HL-60/S4 treated with retinoic acid at 250 ng/mL for 4 days and 3 days (cell line): ENCODE data around the gene MMP14.

Experiments
- in situ Hi-C: fragments of 300-500 bp; cut with MboI; formaldehyde crosslinking; loops from 2 replicates; pipeline ENCODE4 v1.7.0; 2022; ENCODE audit warnings: low sequenced_read_pairs

MMP14 gene

DNA sequence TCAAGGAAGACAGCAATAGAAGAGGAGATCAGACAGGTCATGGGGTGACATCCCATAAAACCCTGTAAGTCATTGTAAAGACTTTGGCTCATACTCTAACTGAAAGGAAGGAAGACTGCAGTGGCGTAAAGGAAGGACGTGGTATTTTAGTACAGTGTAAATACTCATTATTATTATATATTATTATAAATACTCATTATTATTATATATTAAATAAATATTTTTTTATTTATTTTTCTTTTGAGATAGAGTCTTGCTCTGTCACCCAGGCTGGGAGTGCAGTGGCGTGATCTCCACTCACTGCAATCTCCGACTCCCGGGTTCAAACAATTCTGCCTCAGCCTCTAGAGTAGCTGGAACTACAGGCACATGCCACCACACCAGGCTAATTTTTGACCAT, 20.0 kb downstream of the MMP14 start:
- in situ Hi-C loops = loop anchor here (25.0 kb wide), 1 partner anchor 294 kb away; no protein-coding TSS in a partner anchor

DNA sequence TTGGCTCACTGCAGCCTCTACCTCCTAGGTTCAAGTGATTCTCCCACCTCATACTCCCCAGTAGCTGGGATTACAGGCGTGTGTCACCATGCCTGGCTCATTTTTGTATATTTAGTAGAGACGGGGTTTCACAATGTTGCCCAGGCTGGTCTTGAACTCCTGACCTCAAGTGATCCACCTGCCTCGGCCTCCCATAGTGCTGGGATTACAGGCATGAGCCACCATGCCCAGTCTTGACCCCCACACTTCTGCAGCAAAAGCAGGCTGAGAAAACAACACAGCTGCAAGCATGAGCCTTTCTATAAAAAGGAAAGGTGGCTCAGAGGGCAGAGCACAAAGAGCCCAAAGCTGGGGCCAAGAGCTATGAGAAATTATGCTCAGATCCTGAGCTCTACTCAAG, 24.0 kb downstream of the MMP14 start:
- in situ Hi-C loops = loop anchor here (25.0 kb wide), 1 partner anchor 298 kb away; no protein-coding TSS in a partner anchor

DNA sequence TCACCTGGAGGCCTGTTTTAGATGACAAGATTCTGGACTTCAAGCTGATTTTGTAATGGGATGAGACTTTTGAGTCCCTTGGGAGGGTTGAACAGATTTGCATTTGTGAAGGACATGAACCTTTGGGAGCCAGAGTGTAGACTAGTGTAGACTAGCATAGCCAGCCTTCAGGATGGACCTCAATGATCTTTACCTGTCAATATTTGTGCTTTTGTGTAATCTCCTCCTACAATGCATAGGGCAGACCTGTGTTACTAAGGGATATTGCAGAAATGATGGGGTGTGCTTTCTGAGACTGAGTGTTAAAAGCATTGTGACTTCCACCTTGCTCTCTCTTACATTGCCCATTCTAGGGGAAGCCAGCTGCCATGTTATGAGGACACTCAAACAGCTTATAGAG, 25.3 kb downstream of the MMP14 start:
- in situ Hi-C loops = loop anchor here (25.0 kb wide), 1 partner anchor 299 kb away; no protein-coding TSS in a partner anchor

DNA sequence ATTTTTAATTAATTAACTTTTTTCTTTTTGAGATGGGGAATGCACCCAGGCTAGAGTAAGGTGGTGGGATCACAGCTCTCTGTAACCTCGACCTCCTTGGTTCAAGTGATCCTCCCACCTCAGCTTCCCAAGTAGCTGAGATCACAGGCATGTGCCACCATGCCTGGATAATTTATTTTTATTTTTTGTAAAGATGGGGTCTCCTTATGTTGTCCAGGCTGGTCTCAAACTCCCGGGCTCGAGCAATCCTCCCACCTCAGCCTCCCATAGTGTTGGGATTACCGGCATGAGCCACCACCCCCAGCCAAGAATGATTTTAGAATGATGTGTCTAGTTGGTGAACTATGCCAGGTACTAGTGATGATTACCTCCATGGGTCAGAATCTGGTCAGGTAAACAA, 28.6 kb downstream of the MMP14 start:
- in situ Hi-C loops = loop anchor here (25.0 kb wide), 1 partner anchor 303 kb away; no protein-coding TSS in a partner anchor

DNA sequence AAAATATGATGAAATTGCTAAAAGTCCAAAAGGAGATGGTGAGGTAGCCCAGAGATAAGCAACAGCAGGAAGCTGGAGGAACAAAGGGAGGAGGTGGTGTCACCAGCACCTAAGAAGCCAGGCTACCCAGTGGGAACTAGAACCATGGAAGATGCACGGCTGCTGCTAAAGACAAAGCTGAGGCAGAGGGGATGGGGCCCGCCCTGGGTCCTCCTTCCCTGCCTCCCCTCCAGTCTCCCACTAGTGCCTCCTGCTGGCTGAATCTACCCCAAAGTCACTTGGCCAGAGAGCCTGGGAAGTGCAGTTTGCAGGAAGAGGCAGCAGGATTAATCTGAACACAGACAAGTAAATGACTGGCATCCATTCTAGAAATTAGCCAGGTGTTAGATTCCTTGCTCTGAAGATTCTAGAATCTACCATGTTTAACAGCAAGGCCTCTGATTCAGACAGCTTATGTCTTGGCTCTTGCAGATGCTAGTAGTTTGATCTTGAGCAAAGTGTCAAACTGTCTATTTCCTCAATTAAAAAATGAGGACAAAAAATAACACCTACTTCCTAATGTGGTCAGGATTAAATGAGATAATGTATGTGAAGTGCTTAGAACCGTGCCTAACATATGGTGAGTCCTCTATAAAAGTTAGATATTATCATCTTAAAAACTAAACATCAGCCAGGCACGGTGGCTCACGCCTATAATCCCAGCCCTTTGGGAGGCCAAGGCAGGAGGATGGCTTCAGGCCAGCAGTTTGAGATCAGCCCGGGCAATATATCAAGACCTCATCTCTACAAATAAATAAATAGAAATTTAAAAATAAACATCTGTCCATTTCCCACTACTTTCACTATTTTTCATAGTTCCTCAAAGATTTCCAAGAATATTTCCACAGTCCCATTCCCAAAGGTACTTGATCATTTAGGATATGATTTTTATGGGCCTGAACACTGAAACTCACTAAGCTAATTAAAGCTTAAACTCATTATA, 29.3 kb downstream of the MMP14 start:
- in situ Hi-C loops = loop anchor here (25.0 kb wide), 1 partner anchor 303 kb away; no protein-coding TSS in a partner anchor

DNA sequence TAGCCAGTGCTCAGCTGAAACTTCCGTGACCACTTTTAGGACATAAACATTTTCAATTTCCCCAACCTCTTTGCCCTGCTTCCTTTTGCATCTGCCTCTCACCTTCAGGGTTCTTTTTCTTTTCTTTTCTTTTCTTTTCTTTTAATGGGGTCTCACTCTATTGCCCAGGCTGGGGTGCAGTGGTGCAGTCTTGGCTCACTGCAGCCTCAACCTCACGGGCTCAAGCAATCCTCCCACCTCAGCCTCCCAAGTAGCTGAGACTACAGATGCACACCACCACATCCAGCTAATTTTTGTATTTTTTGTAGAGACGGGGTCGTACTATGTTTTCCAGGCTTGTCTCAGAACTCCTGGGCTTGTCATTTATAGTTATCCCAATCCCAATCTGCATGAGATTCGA, 30.5 kb downstream of the MMP14 start:
- in situ Hi-C loops = loop anchor here (25.0 kb wide), 1 partner anchor 305 kb away; no protein-coding TSS in a partner anchor

DNA sequence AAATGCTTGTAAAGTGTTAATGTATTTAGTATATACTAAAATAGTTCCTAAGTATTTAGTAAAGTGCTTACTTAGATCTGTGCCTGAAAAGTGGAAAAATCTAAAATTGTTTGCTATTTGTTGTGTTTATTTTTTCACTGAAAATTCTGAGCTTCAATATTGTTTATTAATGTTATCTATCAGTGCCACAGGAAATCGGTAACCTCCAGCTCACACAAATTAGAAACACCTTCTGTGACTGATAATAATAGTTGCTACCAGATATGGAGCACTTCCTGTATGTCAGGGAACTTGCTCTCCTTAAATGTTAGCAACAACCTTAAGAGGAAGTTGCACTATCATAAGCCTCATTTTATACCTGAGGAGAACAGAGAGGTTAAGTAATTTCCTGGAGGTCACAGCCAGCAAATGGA, 34.4 kb downstream of the MMP14 start:
- in situ Hi-C loops = loop anchor here (25.0 kb wide), 1 partner anchor 309 kb away; no protein-coding TSS in a partner anchor

DNA sequence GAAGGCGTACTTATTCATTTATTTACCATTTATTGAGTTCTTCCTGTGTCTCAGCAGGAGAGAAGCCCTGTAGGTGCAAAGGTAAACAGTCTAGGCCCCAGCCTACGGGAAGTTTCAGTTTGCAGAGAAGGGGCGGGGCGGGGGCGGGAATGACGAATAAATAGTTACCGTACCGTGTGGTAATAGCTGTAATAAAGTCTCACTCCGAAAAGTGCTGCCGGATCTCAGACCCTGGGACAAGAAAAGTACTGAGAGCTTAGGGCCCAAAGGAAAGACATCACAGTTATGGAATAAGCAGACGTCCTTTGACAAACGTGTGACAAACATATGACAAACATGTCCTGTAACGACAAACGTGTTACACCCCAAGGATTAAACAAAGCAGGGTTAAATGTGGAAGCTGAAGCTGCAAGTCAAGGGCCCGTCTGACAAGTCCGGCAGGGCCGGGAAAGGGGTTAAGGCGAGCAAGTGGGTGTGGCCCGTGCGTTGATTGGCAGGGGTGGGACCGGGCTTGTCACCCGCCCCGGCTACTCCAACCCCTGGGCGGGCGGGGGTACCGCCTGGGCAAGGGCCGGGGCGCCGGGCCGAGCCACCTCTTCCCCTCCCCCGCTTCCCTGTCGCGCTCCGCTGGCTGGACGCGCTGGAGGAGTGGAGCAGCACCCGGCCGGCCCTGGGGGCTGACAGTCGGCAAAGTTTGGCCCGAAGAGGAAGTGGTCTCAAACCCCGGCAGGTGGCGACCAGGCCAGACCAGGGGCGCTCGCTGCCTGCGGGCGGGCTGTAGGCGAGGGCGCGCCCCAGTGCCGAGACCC, 35.0 kb downstream of the MMP14 start, which contains the start of gene LRP10:
TSS of gene LRP10 (plus strand) at position 517 of the 809 bp plus-strand sequence. CDS start 564 bp downstream, outside the sequence.
- in situ Hi-C loops = loop anchor here (25.0 kb wide), 1 partner anchor 309 kb away; no protein-coding TSS in a partner anchor

DNA sequence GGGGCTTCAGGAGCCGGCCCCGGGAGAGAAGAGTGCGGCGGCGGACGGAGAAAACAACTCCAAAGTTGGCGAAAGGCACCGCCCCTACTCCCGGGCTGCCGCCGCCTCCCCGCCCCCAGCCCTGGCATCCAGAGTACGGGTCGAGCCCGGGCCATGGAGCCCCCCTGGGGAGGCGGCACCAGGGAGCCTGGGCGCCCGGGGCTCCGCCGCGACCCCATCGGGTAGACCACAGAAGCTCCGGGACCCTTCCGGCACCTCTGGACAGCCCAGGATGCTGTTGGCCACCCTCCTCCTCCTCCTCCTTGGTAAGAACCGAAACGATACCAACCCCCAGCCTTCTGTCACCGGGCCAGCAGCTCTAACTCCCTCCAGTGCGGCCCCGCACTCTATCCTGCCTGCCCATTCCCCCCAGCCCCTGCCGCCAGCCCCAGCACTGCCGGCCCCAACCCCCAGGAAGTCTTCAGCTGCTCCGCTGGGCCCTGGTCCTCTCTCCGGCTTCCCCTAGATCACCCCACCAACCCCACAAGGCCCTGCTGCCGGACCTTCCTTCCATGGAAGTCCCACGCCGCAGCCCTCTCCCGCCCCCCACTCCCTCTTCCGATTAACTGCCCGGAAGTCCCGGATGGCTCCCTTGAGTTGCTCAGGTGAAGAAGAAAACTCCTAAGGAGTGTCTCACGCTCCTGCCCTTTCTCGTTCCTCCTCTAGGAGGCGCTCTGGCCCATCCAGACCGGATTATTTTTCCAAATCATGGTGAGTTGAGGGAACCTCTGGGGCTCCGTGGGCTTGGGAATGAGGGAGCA, 35.8 kb downstream of the MMP14 start:
- in situ Hi-C loops = loop anchor here (25.0 kb wide), 1 partner anchor 310 kb away; no protein-coding TSS in a partner anchor

DNA sequence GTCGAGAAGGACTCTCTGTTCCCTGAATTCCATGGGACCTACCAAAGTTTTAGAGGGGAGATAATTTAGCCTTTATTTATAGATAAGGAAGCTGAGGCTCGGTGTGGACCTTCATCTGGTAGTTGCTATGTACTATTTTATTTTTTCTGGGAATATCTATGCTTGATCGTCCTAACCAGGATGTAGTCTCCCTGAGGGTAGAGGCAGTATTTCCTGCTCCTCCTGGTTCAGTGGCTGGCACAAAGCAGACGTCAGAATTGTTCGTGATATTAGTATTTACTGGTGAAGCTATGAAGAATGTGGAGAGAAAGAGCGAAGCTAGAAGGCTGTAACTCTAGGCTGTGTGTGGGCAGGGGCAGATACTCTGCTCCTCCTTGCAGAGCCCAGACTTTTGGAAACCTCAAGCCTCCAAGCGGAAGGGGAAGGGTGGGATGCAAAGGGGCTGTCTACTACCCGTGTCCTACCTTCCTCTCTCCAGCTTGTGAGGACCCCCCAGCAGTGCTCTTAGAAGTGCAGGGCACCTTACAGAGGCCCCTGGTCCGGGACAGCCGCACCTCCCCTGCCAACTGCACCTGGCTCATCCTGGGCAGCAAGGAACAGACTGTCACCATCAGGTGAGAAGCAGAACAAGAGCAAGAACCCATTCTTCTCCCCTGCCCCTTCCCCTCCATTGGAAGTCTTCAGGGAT, 36.6 kb downstream of the MMP14 start:
- in situ Hi-C loops = loop anchor here (25.0 kb wide), 1 partner anchor 311 kb away; no protein-coding TSS in a partner anchor

DNA sequence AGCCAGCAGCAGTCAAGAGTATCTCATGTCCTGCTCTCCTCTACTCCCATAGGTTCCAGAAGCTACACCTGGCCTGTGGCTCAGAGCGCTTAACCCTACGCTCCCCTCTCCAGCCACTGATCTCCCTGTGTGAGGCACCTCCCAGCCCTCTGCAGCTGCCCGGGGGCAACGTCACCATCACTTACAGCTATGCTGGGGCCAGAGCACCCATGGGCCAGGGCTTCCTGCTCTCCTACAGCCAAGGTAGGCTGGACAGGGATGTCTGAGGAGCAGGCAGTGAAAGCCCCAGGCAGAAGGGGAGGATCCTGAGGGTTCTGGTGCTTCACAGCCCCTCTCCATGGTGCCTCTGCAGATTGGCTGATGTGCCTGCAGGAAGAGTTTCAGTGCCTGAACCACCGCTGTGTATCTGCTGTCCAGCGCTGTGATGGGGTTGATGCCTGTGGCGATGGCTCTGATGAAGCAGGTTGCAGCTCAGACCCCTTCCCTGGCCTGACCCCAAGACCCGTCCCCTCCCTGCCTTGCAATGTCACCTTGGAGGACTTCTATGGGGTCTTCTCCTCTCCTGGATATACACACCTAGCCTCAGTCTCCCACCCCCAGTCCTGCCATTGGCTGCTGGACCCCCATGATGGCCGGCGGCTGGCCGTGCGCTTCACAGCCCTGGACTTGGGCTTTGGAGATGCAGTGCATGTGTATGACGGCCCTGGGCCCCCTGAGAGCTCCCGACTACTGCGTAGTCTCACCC, 38.8 kb downstream of the MMP14 start:
- in situ Hi-C loops = no loop called here

DNA sequence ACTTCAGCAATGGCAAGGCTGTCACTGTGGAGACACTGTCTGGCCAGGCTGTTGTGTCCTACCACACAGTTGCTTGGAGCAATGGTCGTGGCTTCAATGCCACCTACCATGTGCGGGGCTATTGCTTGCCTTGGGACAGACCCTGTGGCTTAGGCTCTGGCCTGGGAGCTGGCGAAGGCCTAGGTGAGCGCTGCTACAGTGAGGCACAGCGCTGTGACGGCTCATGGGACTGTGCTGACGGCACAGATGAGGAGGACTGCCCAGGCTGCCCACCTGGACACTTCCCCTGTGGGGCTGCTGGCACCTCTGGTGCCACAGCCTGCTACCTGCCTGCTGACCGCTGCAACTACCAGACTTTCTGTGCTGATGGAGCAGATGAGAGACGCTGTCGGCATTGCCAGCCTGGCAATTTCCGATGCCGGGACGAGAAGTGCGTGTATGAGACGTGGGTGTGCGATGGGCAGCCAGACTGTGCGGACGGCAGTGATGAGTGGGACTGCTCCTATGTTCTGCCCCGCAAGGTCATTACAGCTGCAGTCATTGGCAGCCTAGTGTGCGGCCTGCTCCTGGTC, 39.4 kb downstream of the MMP14 start:
- in situ Hi-C loops = no loop called here

DNA sequence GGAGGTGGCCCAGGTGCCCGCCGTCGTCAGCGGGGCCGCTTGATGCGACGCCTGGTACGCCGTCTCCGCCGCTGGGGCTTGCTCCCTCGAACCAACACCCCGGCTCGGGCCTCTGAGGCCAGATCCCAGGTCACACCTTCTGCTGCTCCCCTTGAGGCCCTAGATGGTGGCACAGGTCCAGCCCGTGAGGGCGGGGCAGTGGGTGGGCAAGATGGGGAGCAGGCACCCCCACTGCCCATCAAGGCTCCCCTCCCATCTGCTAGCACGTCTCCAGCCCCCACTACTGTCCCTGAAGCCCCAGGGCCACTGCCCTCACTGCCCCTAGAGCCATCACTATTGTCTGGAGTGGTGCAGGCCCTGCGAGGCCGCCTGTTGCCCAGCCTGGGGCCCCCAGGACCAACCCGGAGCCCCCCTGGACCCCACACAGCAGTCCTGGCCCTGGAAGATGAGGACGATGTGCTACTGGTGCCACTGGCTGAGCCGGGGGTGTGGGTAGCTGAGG, 40.7 kb downstream of the MMP14 start:
- in situ Hi-C loops = no loop called here

DNA sequence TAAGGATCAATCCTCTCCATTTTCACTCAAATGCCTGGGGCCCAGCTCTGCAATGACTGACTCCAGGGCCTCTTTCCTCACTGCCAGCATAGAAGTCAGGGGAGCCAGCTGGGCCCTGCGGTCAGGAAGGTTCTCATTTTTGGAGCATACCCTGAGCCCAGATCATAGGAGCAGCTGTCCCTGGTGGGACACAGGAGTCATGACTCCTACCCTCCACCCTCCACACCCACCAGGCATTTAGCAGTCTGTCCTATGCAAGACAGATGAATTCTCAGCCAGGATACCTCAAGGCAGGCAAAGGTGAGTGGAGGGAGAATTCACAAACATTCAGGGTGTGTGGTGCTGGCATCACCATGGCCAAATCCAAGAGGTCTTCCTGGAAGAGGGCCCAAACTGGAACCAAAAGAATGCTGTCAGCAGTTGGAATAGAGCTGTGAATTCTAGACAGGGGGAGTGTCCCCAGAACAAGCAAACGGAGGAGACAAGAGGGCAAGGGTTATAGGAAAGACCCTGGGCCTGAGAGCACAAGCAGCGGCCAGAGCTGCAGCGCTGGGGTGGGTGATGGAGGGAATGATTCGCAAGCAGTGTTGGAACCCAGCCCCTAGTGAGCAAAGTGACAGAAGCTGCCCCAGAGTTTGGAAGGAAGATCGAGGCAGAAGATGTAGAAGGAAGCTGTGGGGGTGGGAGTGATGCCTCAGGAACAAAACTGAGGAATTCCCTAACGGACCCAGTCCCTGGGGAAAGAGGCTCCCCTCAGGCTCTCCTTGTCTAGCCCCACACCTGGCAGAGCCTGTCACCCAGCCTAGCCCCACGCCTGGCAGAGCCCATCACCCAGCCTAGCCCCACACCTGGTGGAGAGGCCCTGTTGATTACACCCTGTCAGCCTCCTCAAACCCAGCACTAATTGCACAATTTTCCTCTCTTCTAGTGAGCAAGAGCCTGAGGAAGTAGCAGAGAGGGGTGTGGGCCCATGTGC, 42.2 kb downstream of the MMP14 start:
- in situ Hi-C loops = no loop called here

DNA sequence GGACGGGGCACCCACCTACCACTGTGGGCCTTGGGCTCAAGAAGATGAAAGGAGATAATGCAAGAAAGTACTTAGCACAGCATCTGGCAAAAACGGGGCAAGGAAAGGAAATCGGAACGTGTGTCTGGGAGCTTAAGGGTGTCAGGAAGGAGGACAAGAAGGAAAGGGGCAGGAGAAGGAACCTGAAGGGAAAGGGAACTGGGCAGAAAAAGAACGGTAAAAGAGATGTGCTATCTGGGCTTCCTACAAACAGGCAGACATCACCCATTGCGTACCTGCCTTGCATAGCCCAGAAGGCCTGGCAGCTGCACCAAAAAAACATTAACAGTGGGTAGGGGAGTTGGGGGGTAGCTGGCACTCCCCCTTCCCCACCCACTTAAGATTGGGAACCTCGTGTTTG, 45.7 kb downstream of the MMP14 start:
- in situ Hi-C loops = no loop called here

DNA sequence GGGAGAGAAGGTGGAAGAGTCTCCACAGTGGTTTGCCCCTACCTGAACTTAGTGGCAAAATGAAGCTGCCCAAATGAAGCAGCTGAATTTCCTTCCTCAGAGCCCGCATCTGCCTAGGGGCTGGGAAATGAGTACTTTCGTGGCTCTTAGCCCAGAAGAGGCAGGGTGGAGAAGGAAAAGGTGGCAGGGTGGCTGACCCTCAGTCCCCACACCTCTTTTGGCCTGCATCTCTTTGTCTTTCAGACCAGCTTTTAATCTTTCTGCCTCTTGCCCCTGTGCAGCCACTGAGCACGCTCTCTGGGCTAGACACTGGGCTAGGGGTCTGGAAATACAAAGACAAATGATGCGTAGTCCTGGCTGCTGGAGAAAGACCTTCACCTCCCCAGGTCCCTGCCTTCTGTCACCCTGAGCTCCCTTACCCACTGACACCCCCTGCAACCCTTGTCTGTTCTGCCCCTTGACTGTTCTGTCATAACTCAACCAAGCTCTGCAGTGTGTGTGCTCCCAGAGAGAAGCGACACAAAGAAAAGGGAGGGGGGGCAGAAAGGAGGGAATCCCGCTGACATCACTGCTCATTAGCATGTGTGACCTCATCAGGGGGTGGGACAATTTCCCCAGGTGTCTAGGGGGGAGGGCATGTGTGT, 46.3 kb downstream of the MMP14 start:
- in situ Hi-C loops = no loop called here
